Gastrocnemius medialis (tissue), 4 donors: Measurements from ENCODE around the gene CDKN2AIP. TPM values are rescaled to one million over a fixed set of nuclear protein-coding genes. Genes with fewer than 3 reads are reported as not detected.

Experiments
- ATAC-seq, 2 donors: fragments of 150-250 bp; one replicate each; pipeline ENCODE4 v1.9.1; 2016
- DNase-seq, 2 donors: peaks; one replicate each; pipeline ENCODE4 v3.0.0-alpha.2; 2019
- H3K27ac ChIP-seq, 4 donors: fragments of 200-600 bp; sonication (generic); 1 replicate in 1 of 4; 2 replicates in 3 of 4; pipeline ENCODE4 v1.5.1; 2016 to 2018; ENCODE audit warnings: mild to moderate bottlenecking in 2 of 4, moderate library complexity in 1 of 4
- H3K27me3 ChIP-seq, 3 donors: fragments of 200-600 bp; sonication (generic) in 2 of 3; 1 replicate in 1 of 3; 2 replicates in 2 of 3; pipeline versions ENCODE4 v1.5.1 to v1.6.0; 2016 to 2019; ENCODE audit warnings: mild to moderate bottlenecking in 1 of 3, moderate library complexity in 1 of 3
- H3K36me3 ChIP-seq, 2 donors: fragments of 200-600 bp; sonication (generic) in 1 of 2; one replicate each; pipeline ENCODE4 v1.5.1; 2017 to 2018
- H3K4me1 ChIP-seq, 2 donors: fragments of 200-600 bp; sonication (generic) in 1 of 2; one replicate each; pipeline ENCODE4 v1.5.1; 2016 to 2017; ENCODE audit warnings: mild to moderate bottlenecking in 2 of 2
- H3K4me3 ChIP-seq, 4 donors: fragments of 200-600 bp; sonication (generic) in 3 of 4; 1 replicate in 1 of 4; 2 replicates in 3 of 4; pipeline ENCODE4 v1.5.1; 2016 to 2019; ENCODE audit warnings: mild to moderate bottlenecking in 2 of 4
- H3K9me3 ChIP-seq, 3 donors: fragments of 200-600 bp; sonication (generic) in 2 of 3; 1 replicate in 1 of 3; 2 replicates in 2 of 3; pipeline ENCODE4 v1.5.1; 2016 to 2019
- POLR2A ChIP-seq, 2 donors: fragments of 450-650 bp; IDR thresholded peaks; one replicate each; pipeline ENCODE4 v1.6.1; 2017; ENCODE audit warnings: antibody characterized with exemption in 2 of 2, mild to moderate bottlenecking in 2 of 2, moderate library complexity in 2 of 2
- in situ Hi-C, 4 donors: fragments of 200-750 bp; cut with MboI; loops; one replicate each; pipeline versions ENCODE4 v1.15.0 to v1.8.0; 2017; ENCODE audit warnings: low sequenced_read_pairs in 4 of 4
- intact Hi-C: fragments of 100-400 bp; cut with DNase I; formaldehyde crosslinking; loops from one replicate; pipeline ENCODE4 v1.15.1; 2023; ENCODE audit warnings: low total_unique reads
- total RNA-seq, 4 donors: library from RNA; depleted of rRNA; stranded (reverse); fragments of >200 nt; gene quantifications; one replicate each; pipeline versions ENCODE4 v1.1.0 to v1.2.3, GENCODE V29; 2016
- TF ChIP-seq, protein P1 (sequence below), 5 experiments: fragments of 450-650 bp in 3 of 5; fragments of 200-600 bp in 2 of 5; sonication (generic) in 2 of 5; IDR thresholded peaks in 4 of 5; conservative IDR thresholded peaks in 1 of 5; 1 replicate in 4 of 5; 2 replicates in 1 of 5; pipeline ENCODE4 v1.5.1; 2016 to 2019; ENCODE audit warnings: antibody characterized with exemption in 5 of 5, mild to moderate bottlenecking in 3 of 5, moderate library complexity in 3 of 5

Gene CDKN2AIP
- total RNA-seq, 4 donors from 2014 or later: 9.2 to 17.3 (median 12.2) TPM

DNA sequence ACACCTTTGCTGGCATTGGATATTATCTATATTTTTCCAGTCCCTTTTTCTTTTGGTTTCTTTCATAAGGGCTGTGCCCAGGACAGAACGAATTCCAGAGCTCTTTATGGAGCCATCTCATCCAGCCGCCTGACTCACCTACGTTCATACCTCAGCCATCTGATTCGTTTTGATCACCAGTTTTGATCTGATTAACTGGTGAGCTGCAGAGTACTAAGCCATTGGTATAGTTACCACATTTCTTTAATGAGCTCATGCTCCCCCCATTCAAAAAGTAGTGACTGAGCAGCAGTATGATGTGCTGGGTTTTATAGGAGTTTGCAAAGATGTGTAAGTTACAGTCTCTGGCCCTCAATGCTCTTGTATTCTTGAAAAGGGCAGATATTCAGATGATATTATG lies 43.0 kb upstream of the CDKN2AIP start:
- TF ChIP-seq, protein P1, sequence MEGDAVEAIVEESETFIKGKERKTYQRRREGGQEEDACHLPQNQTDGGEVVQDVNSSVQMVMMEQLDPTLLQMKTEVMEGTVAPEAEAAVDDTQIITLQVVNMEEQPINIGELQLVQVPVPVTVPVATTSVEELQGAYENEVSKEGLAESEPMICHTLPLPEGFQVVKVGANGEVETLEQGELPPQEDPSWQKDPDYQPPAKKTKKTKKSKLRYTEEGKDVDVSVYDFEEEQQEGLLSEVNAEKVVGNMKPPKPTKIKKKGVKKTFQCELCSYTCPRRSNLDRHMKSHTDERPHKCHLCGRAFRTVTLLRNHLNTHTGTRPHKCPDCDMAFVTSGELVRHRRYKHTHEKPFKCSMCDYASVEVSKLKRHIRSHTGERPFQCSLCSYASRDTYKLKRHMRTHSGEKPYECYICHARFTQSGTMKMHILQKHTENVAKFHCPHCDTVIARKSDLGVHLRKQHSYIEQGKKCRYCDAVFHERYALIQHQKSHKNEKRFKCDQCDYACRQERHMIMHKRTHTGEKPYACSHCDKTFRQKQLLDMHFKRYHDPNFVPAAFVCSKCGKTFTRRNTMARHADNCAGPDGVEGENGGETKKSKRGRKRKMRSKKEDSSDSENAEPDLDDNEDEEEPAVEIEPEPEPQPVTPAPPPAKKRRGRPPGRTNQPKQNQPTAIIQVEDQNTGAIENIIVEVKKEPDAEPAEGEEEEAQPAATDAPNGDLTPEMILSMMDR (IDR thresholded peaks at IDR 0.05 in 4 of 5, conservative IDR thresholded peaks at IDR 0.05 in 1 of 5): no peak
- no peak for TF ChIP-seq POLR2A (IDR thresholded peaks at IDR 0.05)
- in situ Hi-C loops: loop anchor here in 1 of 4 donors (25.0 kb wide), 3 partner anchors 89 to 464 kb away; partner anchors contain the start of genes CLDN22 and CLDN24
- DNase-seq: no peak

DNA sequence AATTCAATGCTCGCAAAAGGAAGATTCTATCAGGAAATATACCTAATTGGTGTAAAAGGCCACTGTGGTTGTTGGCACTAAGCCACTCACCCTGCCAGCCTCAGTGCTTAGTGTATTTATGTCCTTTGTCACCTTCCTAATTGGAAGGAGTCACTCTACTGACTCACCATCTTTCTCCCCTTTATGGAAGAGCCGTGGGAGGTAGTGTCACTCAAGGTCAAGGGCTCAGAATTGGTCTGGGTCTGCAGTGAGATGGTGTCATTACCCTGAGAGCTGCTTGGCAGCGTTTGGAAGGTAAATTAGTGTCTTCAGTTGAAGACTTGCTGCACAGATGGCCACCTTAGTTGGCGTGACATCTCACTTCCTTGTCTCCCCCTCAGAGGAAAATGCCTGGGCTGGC lies 41.7 kb upstream of the CDKN2AIP start:
- intact Hi-C loops (no loop called here), in situ Hi-C loops (loop anchor here in 1 of 4 donors (25.0 kb wide), 3 partner anchors 90 to 465 kb away; partner anchors contain the start of genes CLDN22 and CLDN24)
- Histone ChIP-seq H3K4me1 (peaks cover 0 to 10% of the 10 kb centered on the region in 2 donors), H3K4me3 (no peak overlapping the region), H3K27ac (no peak overlapping the region), H3K27me3 (no peaks in the 10 kb centered on the region), H3K9me3 (no peaks in the 10 kb centered on the region), H3K36me3 (no peaks in the 10 kb centered on the region)
- no peak for ATAC-seq
- no peak for DNase-seq
- TF ChIP-seq POLR2A (IDR thresholded peaks at IDR 0.05): no peak
- TF ChIP-seq, protein P1 (IDR thresholded peaks at IDR 0.05 in 4 of 5, conservative IDR thresholded peaks at IDR 0.05 in 1 of 5): no peak

More for the DNA sequence above, 43.0 kb upstream of the CDKN2AIP start:
- no peak for ATAC-seq
- intact Hi-C loops: no loop called here
- no peak overlapping the region for H3K4me3 ChIP-seq
- no peak overlapping the region for H3K27ac ChIP-seq
- H3K36me3 ChIP-seq: no peaks in the 10 kb centered on the region
- H3K27me3 ChIP-seq: no peaks in the 10 kb centered on the region
- peaks cover 0 to 10% of the 10 kb centered on the region in 2 donors for H3K4me1 ChIP-seq
- no peaks in the 10 kb centered on the region for H3K9me3 ChIP-seq

DNA sequence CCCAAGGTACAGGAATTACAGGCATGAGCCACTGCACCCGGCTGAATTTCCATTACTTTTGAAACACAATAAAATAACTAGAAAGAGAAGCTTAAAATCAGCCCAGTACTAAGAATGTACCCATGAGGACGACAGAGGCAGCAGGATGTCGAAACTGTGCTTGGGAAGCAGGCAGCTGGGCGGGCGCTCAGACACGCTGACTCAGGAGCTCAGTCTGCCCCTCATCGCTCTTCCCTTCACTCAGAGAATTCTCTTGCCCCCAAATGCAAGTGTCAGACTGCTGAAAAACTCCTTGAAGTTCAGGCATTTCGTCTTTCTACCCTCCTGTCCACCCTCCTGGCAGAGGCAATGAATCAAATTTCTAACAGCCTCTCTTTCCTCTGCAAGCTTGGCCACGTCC lies 41.0 kb upstream of the CDKN2AIP start:
- in situ Hi-C loops (loop anchor here in 1 of 4 donors (25.0 kb wide), 3 partner anchors 91 to 466 kb away; partner anchors contain the start of genes CLDN22 and CLDN24), intact Hi-C loops (no loop called here)
- DNase-seq: no peak
- H3K27me3 ChIP-seq: no peaks in the 10 kb centered on the region
- peaks cover 0 to 4% of the 10 kb centered on the region in 2 donors for H3K4me1 ChIP-seq
- H3K27ac ChIP-seq: no peak overlapping the region
- no peak for TF ChIP-seq POLR2A (IDR thresholded peaks at IDR 0.05)
- TF ChIP-seq, protein P1 (IDR thresholded peaks at IDR 0.05 in 4 of 5, conservative IDR thresholded peaks at IDR 0.05 in 1 of 5): no peak
- H3K4me3 ChIP-seq: no peak overlapping the region
- ATAC-seq: no peak
- H3K36me3 ChIP-seq: no peaks in the 10 kb centered on the region
- no peaks in the 10 kb centered on the region for H3K9me3 ChIP-seq

DNA sequence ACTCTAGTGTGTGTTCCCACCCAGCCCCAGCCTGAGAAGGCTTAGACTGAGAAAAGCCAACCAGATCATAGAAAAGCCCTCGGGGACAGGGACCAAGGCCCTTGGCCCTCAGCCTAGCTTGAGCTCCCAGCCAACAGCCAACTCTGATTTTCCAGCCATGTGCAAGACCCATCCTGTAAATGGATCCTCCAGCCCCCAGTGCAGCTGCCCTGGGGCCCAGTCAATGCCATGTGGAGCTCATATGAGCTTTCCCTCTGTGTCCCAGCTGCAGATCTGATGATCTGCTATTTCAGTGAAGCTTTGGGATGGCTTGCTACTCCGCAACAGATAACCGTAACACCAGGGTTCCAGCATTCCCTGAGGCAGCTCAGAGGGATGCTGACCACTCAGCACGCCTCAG lies 40.5 kb upstream of the CDKN2AIP start:
- ATAC-seq (no peak), DNase-seq (no peak)
- no peaks in the 10 kb centered on the region for H3K27me3 ChIP-seq
- H3K36me3 ChIP-seq: no peaks in the 10 kb centered on the region
- H3K9me3 ChIP-seq: no peaks in the 10 kb centered on the region
- TF ChIP-seq, protein P1 (IDR thresholded peaks at IDR 0.05 in 4 of 5, conservative IDR thresholded peaks at IDR 0.05 in 1 of 5): no peak
- TF ChIP-seq POLR2A (IDR thresholded peaks at IDR 0.05): no peak
- H3K4me1 ChIP-seq: no peaks in the 10 kb centered on the region
- intact Hi-C loops: no loop called here
- in situ Hi-C loops: loop anchor here in 1 of 4 donors (25.0 kb wide), 3 partner anchors 92 to 467 kb away; partner anchors contain the start of genes CLDN22 and CLDN24
- H3K27ac ChIP-seq: no peak overlapping the region
- H3K4me3 ChIP-seq: no peak overlapping the region
